NCI-H1694 treated with DMSO at 0.1 percent for 48 hours (cell line): Measurements from ENCODE around the gene ARHGEF9.
"Not testable (repeated sequence)": the region's sequence is repeated elsewhere in the genome, so short reads cannot be mapped to it uniquely, and the experiment has no call there.

Source experiments
- DNase-seq: peaks from one replicate; lab custom pipeline; 2025; lab: John Stamatoyannopoulos, UW

The ARHGEF9 gene

DNA sequence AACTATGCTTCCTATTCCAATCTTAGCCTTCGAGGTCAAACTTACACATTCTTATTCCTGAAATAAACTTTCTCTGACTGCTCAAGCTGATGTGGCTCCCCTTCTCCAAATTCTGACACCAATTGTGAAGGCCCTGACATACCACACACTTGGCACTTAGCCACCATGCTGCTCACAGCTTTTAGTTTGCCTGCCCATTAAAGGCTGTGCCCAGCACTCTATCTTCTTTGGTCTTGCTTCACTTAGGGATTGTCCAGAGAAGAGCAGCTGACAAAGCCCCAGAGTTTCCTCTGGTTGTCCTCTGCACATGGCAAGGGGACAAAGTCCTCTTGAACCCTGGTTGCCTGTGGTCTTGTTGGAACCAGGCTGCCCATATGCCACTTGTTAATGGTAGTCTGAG lies 126.1 kb downstream of the ARHGEF9 start:
- DNase-seq = no peak

DNA sequence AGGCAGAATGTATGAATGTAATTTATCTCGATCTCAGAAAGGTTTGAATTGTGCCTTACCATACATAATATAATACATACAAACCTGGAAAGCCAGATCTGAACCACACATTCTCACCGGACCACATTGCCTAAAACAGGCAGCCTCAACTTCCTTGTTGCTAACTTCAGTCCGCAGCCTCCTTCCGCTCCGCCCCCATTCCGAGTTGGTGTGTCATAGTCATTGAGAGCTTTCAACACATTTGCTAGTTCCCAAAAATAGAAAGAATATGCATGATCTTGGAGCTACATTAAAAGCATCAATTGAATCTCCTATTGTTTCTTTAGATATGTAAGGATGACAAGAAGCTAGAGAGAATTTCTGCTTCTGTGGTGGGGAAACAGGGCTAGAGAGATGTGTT lies 127.2 kb downstream of the ARHGEF9 start:
- DNase-seq = no peak

DNA sequence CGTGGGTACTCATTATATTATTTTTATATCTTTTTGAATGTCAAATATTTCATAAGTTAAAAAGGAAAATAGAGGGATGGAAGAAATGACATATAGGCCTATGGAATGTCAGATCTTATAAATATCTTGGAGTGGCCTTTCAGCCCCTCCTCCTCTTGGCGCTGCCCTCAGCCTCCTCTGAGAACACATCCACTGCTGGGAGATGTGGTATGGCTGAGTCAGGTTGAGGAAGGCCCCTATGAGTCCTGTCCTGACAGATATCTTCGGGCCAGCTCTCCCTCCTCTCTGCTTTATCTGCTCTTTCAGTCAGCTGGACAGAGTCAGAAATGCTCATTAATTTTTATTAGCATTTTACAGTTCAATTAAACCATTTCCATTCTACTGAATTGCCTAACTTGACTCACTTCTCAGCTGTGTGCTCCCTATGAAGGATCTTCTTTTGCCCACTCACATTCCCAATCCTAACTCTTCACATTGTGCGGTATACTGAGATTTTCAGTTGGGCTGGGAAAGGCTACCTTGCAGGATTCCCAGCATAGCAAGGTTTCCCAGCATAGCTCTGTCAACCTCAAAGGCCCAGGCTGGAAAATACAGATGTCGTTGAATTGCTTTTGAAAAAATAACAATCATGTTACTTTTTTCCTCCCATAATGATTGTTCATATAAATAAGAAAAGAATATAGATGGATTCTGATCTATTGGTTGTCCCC lies 128.0 kb downstream of the ARHGEF9 start:
- DNase-seq = no peak

DNA sequence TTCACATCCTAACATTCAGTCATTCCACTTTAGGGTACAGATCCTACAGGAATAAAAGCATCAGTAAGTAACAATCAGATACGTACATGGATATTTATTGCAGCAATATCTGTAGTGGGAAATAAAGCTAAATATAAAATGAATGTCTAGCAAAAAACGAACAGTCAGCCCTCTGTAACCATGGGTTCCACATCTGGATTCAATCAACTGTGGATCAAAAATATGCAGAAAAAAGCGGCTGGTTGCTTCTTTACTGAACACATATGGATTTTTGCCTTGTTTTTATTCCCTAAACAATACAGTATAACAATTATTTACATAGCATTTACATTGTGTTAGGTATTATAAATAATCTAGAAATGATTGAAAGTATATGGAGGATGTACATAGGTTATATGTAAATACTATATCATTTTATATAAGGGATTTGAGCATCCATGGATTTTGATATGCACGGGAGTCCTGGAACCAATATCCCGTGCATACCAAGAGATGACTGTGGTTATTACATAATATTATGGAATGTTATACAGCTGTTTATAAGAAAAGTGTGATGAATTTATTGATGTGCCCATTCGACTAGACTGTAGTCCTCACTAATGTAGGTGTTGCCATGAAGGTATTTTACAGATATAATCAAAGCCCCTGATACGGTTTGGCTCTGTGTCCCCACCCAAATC lies 132.8 kb downstream of the ARHGEF9 start:
- no peak for DNase-seq

DNA sequence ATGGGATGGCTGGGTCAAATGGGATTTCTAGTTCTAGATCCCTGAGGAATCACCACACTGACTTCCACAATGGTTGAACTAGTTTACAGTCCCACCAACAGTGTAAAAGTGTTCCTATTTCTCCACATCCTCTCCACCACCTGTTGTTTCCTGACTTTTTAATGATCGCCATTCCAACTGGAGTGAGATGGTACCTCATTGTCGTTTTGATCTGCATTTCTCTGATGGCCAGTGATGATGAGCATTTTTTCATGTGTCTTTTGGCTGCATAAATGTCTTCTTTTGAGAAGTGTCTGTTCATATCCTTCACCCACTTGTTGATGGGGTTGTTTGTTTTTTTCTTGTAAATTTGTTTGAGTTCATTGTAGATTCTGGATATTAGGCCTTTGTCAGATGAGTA lies 139.3 kb downstream of the ARHGEF9 start:
- DNase-seq = not testable (repeated sequence)

DNA sequence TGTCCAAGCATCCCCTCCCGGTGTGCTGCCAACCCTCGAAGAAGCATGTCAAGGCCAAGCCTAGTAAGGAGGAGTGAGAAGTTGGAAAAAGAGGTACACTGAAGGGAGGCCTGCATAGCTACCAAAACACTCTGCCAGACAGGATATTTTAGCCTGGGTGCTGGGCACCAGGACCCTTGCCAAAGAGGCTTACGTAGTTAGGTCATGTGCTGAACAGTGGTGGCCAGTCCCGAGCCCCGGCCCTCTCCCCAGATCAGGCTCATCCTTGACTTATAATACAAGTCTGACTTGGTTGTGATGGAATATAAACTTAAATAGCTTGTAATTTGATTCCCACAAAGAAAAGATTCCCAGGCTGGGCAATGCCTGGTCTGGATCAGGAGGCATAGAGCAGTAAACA lies 149.3 kb downstream of the ARHGEF9 start:
- DNase-seq = no peak

DNA sequence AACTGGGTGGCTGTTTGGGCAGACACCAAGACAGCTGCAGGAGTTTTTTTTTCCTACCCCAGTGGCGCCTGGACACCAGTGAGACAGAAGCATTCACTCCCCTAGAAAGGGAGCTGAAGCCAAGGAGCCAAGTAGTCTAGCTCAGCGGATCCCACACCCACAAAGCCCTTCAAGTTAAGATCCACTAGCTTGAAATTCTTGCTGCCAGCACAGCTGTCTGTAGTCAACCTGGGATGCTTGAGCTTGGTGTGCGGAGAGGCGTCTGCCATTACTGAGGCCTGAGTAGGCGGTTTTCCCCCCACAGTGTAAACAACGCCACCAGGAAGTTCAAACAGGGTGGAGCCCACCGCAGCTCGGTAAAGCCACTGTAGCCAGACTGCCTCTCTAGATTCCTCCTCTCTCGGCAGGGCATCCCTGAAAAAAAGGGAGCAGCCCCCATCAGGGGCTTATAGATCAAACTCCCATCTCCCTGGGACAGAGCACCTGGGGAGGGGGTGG lies 171.4 kb downstream of the ARHGEF9 start:
- DNase-seq = no peak

DNA sequence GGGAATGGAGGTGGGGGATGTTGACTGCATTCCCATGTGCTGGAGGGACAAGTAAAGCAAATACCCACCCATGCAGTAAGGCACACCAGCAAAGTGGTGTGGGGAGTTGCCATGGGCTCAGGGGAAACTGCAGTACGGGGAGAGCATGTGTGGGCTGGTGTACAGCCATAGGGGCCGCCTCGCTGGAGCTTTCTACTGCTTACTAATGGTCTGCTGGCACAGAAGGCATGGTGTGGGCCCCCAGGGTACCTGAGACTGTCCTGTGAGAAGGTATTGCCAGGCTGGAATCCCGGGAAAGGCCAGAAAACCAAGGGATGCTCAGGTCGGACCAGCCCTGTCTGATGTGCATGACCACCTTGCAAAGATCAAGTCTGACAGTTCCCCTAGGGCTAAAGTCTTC lies 199.1 kb downstream of the ARHGEF9 start:
- DNase-seq = no peak
